ENCODE measurements around the gene ZNF629. TPM values are rescaled to one million over a fixed set of nuclear protein-coding genes. Genes with fewer than 3 reads are reported as not detected.

ZNF629 gene
- polyA plus RNA-seq, 1 donor from 2014 or later, result 10.4 TPM

GRCh38 chr16:30830072-30830417 lies 43.0 kb upstream of the ZNF629 start:
- no peaks in the 10 kb centered on the region for H3K36me3 ChIP-seq (ENCODE audit: insufficient read depth, low read length)
- no peak overlapping the region for H3K9ac ChIP-seq (ENCODE audit: low read length)
- TF ChIP-seq RAD21 (conservative IDR thresholded peaks at IDR 0.05) (no peak), TAF1 (IDR thresholded peaks at IDR 0.05; ENCODE audit: low read depth) (no peak), POLR2AphosphoS5 (IDR thresholded peaks at IDR 0.05) (no peak)
- no peak overlapping the region for H3K4me2 ChIP-seq (ENCODE audit: low read length)
- H3K27ac ChIP-seq (ENCODE audit: low read length), result no peak overlapping the region
- H2AFZ ChIP-seq (ENCODE audit: low read depth, low read length), result no peak overlapping the region
- H4K20me1 ChIP-seq (ENCODE audit: insufficient read depth), result no peaks in the 10 kb centered on the region
- no peaks in the 10 kb centered on the region for H3K27me3 ChIP-seq (ENCODE audit: insufficient read depth, low read depth, low read length)
- H3K9me3 ChIP-seq (ENCODE audit: low read length), result no peaks in the 10 kb centered on the region
- H3F3A ChIP-seq (ENCODE audit: insufficient read depth, low read length, poor library complexity, severe bottlenecking), result no peaks in the 10 kb centered on the region
- H3K79me2 ChIP-seq (replicated peaks; ENCODE audit: insufficient read depth, low read length), result no peaks in the 10 kb centered on the region
- H3K4me3 ChIP-seq (ENCODE audit: low read length), result no peak overlapping the region
- H3K9me2 ChIP-seq (ENCODE audit: insufficient read depth, low read length), result no peaks in the 10 kb centered on the region

- TF ChIP-seq SMC3 (conservative IDR thresholded peaks at IDR 0.05; ENCODE audit: poor library complexity) (no peak), POLR2AphosphoS5 (IDR thresholded peaks at IDR 0.05) (no peak), CTCF (IDR thresholded peaks at IDR 0.05; ENCODE audit: poor library complexity, severe bottlenecking) (no peak), REST (IDR thresholded peaks at IDR 0.05; ENCODE audit: borderline replicate concordance) (no peak), EZH2 (IDR thresholded peaks at IDR 0.05; ENCODE audit: borderline replicate concordance, insufficient read depth, low read length, poor library complexity, severe bottlenecking) (no peak), TAF1 (IDR thresholded peaks at IDR 0.05; ENCODE audit: low read depth) (no peak), EP300 (conservative IDR thresholded peaks at IDR 0.05; ENCODE audit: poor library complexity, severe bottlenecking) (no peak), MXI1 (conservative IDR thresholded peaks at IDR 0.05; ENCODE audit: poor library complexity, severe bottlenecking) (no peak), RAD21 (conservative IDR thresholded peaks at IDR 0.05) (no peak)
Measured at GRCh38 chr16:30829130-30830071, 42.4 kb upstream of the ZNF629 start.

More at GRCh38 chr16:30829130-30830071, 42.4 kb upstream of the ZNF629 start:
- H3K9me2 ChIP-seq (ENCODE audit: insufficient read depth, low read length), result no peaks in the 10 kb centered on the region
- no peaks in the 10 kb centered on the region for H3K27me3 ChIP-seq (ENCODE audit: insufficient read depth, low read depth, low read length)
- no peaks in the 10 kb centered on the region for H3K36me3 ChIP-seq (ENCODE audit: insufficient read depth, low read length)
- H3F3A ChIP-seq (ENCODE audit: insufficient read depth, low read length, poor library complexity, severe bottlenecking), result no peaks in the 10 kb centered on the region
- H3K9me3 ChIP-seq (ENCODE audit: low read length), result no peaks in the 10 kb centered on the region
- H3K79me2 ChIP-seq (replicated peaks; ENCODE audit: insufficient read depth, low read length), result no peaks in the 10 kb centered on the region
- H3K4me2 ChIP-seq (ENCODE audit: low read length), result no peak overlapping the region
- H3K9ac ChIP-seq (ENCODE audit: low read length), result no peak overlapping the region
- H2AFZ ChIP-seq (ENCODE audit: low read depth, low read length), result no peak overlapping the region
- H3K4me3 ChIP-seq (ENCODE audit: low read length), result no peak overlapping the region
- no peaks in the 10 kb centered on the region for H4K20me1 ChIP-seq (ENCODE audit: insufficient read depth)
- no peak overlapping the region for H3K27ac ChIP-seq (ENCODE audit: low read length)
